ENCODE measurements around the gene SERPINB4.

DNA sequence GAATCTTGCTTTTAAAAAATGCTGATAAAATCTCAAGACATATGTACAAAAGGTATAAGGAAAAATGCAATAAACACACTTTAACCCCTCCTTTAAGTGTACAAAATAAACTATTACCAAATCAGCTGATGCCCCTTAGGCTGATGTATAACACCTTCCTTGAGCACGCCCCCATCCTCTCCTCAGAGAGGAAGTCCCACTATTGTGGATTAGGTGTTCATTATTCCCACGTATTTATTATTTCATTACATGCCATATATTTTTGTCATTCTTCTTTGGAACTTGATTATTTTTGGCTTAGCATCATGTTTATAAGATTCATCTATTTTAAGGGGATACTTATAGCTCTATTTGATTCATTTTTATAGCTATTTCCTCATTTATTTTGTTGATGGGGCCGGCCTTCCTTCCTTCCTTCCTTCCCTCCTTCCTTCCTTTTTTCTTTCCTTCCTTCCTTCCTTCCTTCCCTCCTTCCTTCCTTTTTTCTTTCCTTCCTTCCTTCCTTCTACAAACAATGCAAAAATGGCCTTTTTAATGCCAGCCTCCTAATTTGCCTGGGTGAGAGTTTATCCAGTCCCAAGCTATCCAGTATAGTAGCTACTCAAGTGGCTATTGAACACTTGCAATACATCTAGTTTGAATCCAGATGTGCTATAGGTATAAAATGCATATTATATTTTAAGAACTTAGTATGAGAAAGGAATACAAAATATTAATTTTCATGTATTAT is 52.9 kb downstream of the SERPINB4 start:
- TF ChIP-seq CTCF (IDR thresholded peaks at IDR 0.05) (no peak), POLR2A (IDR thresholded peaks at IDR 0.05) (no peak)
